Skeletal muscle satellite cell (primary cell): Measurements from ENCODE around the gene TMEM258.

Source experiments
- H3K27me3 ChIP-seq: 2 replicates; pipeline ENCODE4 v1.7.0; 2013; ENCODE audit warnings: low read length; ENCODE audit not compliant: control insufficient read depth, insufficient read depth
- H3K36me3 ChIP-seq: 2 replicates; pipeline ENCODE4 v1.7.0; 2013; ENCODE audit warnings: mild to moderate bottlenecking, control low read depth, low read length; ENCODE audit not compliant: insufficient read depth
- H3K4me1 ChIP-seq: 2 replicates; pipeline ENCODE4 v1.7.0; 2013; ENCODE audit warnings: low read length; ENCODE audit not compliant: control insufficient read depth, insufficient read depth
- H3K4me2 ChIP-seq: 2 replicates; pipeline ENCODE4 v1.7.0; 2013; ENCODE audit warnings: mild to moderate bottlenecking, low read length
- H3K4me3 ChIP-seq: 2 replicates; pipeline ENCODE4 v1.7.0; 2013; ENCODE audit warnings: low read length
- H3K9ac ChIP-seq: 2 replicates; pipeline ENCODE4 v1.7.0; 2013; ENCODE audit warnings: mild to moderate bottlenecking, low read depth, low read length, moderate library complexity
- H3K9me3 ChIP-seq: replicated peaks from 2 replicates; pipeline ENCODE4 v1.7.0; 2013; ENCODE audit warnings: mild to moderate bottlenecking, control low read depth, low read length

TMEM258 gene

DNA sequence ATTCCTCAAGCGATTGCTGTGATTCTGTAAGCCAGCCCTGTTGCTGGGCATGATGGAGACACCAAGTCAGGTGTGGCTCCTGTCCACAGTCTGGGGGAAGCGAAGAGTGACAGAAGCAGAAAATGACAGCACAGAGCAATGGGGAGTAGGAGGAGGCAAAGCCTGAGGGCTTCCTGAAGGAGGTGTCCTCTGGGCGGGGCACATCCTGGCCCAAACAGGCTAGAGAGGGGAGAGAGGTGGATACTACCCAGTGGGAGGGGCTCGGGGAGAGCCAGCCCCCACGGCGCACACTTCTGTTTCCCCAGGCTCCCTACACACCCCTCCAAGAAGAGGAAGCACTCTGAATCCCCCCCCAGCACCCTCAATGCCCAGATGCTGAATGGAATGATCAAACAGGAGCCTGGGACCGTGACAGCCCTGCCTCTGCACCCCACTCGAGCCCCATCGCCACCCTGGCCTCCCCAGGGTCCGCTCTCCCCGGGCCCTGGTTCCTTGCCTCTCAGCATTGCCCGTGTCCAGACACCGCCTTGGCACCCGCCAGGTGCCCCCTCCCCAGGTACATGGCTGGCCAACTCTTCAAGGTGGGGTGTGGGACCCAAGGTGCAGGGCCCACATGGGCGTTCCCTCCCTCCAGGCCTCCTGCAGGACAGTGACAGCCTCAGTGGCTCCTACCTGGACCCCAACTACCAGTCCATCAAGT lies 21.1 kb downstream of the TMEM258 start:
- Histone ChIP-seq H3K9ac (no peak overlapping the region), H3K27me3 (no peaks in the 10 kb centered on the region), H3K9me3 (no peaks in the 10 kb centered on the region), H3K4me1 (no peaks in the 10 kb centered on the region), H3K4me2 (no peak overlapping the region), H3K36me3 (no peaks in the 10 kb centered on the region), H3K4me3 (no peak overlapping the region)

DNA sequence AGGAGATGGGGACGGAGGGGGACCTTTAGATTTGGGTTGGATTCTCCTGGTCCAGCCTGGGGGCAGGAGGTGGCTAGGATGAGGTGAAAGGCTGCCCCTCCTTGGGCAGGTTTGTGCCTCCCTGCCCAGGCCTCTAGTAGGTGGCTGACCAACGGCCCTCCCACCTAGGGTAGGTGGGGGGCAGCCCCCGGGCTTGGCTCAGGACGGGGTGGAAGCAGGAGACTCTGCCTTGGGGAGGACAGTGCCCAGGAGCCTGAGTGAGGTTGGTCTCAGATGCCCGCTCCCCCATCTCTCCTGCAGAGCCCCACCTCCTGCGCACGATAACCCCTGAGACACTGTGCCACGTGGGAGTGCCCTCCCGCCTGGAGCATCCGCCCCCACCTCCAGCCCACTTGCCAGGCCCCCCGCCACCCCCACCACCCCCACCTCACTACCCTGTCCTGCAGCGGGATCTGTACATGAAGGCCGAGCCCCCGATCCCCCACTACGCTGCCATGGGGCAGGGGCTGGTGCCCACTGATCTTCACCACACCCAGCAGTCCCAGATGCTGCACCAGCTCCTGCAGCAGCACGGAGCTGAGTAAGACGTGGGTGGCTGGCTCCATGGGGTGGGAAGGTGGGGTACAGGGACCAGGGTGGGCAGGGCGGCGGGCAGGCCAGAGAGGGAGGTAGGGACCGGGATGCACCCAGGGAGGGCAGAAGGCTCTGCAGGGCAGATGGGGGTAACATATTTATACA lies 22.3 kb downstream of the TMEM258 start:
- Histone ChIP-seq H3K4me2 (no peak overlapping the region), H3K36me3 (no peaks in the 10 kb centered on the region), H3K4me3 (no peak overlapping the region), H3K9ac (no peak overlapping the region), H3K9me3 (no peaks in the 10 kb centered on the region), H3K4me1 (no peaks in the 10 kb centered on the region), H3K27me3 (no peaks in the 10 kb centered on the region)

GRCh38 chr11:61769169-61769920 lies 23.1 kb downstream of the TMEM258 start:
- Histone ChIP-seq H3K9me3 (no peaks in the 10 kb centered on the region), H3K4me1 (no peaks in the 10 kb centered on the region), H3K4me2 (no peak overlapping the region), H3K27me3 (no peaks in the 10 kb centered on the region), H3K9ac (no peak overlapping the region), H3K4me3 (no peak overlapping the region), H3K36me3 (no peaks in the 10 kb centered on the region)

DNA sequence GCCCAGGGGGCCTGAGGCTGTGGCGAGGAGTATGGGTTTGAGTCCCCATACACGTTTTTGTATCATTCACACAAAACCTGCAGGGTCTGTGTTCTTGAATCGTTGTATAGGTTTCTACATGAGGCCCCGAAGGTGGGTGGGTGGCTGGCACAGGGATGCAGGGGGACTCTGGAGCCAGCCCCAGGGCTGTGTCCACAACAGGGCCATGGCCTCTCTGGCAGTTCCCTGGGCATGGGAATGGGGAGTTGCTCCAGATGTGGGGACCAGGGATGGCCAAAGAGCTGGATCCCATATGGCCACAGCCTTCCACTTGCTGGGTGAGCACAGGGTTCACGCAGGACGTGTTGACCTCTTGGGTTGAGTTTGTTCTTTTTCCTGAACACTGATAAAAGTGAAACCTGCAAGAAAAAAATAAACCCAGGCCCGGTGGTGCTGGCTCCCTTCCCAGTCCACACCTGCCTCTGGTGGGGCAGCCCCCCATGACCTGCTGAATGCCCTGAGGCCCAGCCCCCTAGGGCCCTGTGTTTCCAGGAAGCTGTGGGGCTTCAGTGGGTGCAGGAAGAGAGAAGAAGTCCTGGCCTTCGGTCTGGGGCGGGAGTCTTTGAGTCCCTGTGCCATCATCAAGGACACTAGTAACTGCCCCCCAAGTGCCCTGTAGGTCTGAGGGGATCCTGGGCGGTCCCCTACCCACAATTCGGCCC lies 23.9 kb downstream of the TMEM258 start:
- H3K9ac ChIP-seq, result no peak overlapping the region
- no peaks in the 10 kb centered on the region for H3K36me3 ChIP-seq
- H3K4me1 ChIP-seq, result no peaks in the 10 kb centered on the region
- no peaks in the 10 kb centered on the region for H3K27me3 ChIP-seq
- H3K4me2 ChIP-seq, result no peak overlapping the region
- no peak overlapping the region for H3K4me3 ChIP-seq
- H3K9me3 ChIP-seq, result no peaks in the 10 kb centered on the region

DNA sequence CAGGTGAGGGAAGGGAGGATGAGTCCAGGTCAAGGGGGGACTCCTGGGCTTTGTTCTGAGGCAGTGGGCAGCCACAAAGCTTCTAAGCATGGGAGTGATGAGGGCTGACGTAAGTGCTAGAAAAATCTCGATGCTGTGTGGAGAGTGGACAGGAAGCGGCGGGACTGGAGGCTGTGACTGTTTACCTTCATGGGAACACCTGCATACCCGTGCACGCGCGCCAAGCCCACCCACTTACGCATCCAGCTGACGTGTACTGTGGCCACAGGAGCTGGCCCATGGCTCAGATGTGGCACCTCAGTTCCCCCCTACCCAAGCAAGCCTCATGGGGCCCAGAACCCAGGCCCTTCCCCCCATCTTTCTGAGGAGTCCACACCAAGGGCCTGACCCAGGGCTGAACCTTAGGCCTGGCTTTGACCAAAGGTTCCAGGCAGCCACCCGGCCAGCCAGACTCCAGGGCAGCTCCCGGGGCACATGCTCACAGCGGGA lies 26.0 kb downstream of the TMEM258 start:
- H3K27me3 ChIP-seq, result peaks cover 14% of the 10 kb centered on the region
- no peak overlapping the region for H3K9ac ChIP-seq
- no peak overlapping the region for H3K4me3 ChIP-seq

GRCh38 chr11:61765550-61766253 lies 26.7 kb downstream of the TMEM258 start:
- Histone ChIP-seq H3K36me3 (no peaks in the 10 kb centered on the region), H3K4me3 (no peak overlapping the region), H3K4me2 (no peak overlapping the region), H3K9ac (no peak overlapping the region), H3K4me1 (no peaks in the 10 kb centered on the region), H3K27me3 (peaks cover 14% of the 10 kb centered on the region), H3K9me3 (no peaks in the 10 kb centered on the region)

More for the DNA sequence above, 26.0 kb downstream of the TMEM258 start:
- Histone ChIP-seq H3K36me3 (no peaks in the 10 kb centered on the region), H3K4me1 (no peaks in the 10 kb centered on the region), H3K9me3 (no peaks in the 10 kb centered on the region), H3K4me2 (no peak overlapping the region)

- Histone ChIP-seq H3K27me3 (peaks cover 14% of the 10 kb centered on the region), H3K9me3 (no peaks in the 10 kb centered on the region), H3K9ac (no peak overlapping the region), H3K4me1 (no peaks in the 10 kb centered on the region), H3K36me3 (no peaks in the 10 kb centered on the region), H3K4me3 (no peak overlapping the region), H3K4me2 (no peak overlapping the region)
Observed at GRCh38 chr11:61764606-61765260, 27.7 kb downstream of the TMEM258 start.

DNA sequence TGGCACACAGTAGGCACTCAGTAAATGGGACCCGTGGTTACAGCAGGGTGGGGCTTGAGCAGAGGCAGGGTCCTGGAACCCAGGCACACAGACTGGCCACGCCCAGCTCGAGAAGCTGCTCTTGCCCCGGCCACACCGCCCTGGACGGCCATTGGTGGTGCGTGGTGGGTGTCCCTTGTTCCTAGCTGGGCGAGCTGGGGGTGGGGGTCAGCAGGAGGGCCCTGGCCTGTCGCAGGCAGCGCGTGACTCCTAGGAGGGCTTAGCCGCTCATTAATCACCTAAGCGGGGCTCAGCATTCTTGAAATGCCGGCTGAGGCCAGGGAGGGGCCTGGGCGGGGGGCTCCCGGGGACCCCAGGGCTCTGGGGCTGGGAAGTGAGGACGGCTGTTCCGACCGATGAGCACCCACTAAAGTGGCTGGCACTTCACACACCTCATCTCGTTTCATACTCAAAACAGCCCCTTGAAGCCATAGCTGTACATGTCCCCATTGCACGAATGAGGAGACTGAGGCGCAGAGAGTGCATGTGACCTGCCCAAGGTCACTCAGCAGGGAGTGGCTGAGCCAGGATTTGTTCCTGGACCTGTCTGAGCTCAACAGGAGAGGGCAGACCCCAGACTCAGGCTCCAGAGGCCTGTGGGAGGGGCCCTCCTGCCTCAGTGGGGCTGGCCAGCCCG lies 28.3 kb downstream of the TMEM258 start:
- no peak overlapping the region for H3K4me3 ChIP-seq

DNA sequence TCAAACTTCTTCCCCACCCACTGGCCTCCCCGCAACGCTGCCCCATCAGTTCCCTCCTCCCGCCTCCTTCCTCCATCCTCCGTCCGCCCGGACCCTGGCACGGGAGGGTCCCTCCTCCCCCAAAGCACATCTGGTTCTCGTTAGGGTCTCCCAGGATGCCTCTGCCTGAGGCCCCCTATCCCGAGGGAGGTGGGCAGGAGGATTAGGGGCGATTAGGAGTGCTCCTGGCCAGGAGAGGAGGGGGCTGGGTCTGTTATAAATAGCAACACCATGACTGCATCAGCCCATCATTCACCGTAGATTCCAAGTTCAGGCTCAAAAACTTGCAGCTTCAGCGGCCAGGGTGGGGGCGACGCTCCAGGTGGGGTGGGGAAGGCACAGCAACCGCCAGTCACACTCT lies 29.6 kb downstream of the TMEM258 start:
- Histone ChIP-seq H3K9me3 (no peaks in the 10 kb centered on the region), H3K4me3 (no peak overlapping the region), H3K4me1 (no peaks in the 10 kb centered on the region), H3K4me2 (no peak overlapping the region), H3K27me3 (peaks cover 14% of the 10 kb centered on the region), H3K9ac (no peak overlapping the region), H3K36me3 (no peaks in the 10 kb centered on the region)

More for the DNA sequence above, 28.3 kb downstream of the TMEM258 start:
- Histone ChIP-seq H3K36me3 (no peaks in the 10 kb centered on the region), H3K27me3 (peaks cover 14% of the 10 kb centered on the region), H3K9me3 (no peaks in the 10 kb centered on the region), H3K4me1 (no peaks in the 10 kb centered on the region), H3K4me2 (no peak overlapping the region), H3K9ac (no peak overlapping the region)

DNA sequence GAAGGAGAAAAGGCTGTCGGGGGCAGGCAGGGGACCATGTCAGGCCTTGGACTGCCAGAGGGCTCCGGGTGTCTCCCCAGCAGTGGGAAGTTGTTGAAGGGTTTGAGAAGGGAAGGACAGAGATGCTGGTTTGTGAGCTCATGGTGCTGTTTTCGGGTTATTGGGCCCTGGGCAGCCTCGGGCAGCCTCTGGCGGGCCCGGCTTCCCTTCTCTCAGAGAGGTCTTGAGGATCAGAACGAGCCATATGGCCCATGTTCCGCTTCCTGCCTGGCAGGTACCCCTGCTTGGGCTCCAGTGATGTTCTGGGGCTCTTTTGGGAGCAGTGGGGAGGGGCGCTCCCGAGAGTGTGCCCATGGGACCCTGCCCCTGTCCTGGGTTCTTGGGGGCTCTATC lies 30.2 kb downstream of the TMEM258 start:
- Histone ChIP-seq H3K9ac (no peak overlapping the region), H3K4me1 (no peaks in the 10 kb centered on the region), H3K4me2 (no peak overlapping the region), H3K4me3 (no peak overlapping the region), H3K36me3 (no peaks in the 10 kb centered on the region), H3K9me3 (no peaks in the 10 kb centered on the region), H3K27me3 (peaks cover 14% of the 10 kb centered on the region)
